ENCODE data around the gene RPL27.

- no peak for TF ChIP-seq CTCF (IDR thresholded peaks at IDR 0.05; ENCODE audit: insufficient read depth, low read depth, low read length)
- no peak for TF ChIP-seq EZH2 (IDR thresholded peaks at IDR 0.05; ENCODE audit: insufficient read depth, low read length)
Observed at GRCh38 chr17:43033948-43034881, 36.0 kb downstream of the RPL27 start.
